KOPT-K1 (cell line): ENCODE results near the gene TMEM123.
"Not testable (repeated sequence)": the region's sequence is repeated elsewhere in the genome, so short reads cannot be mapped to it uniquely, and the experiment has no call there.

ENCODE experiments used
- H3K27ac ChIP-seq: fragments of 200-600 bp; sonication (generic); 2 replicates; pipeline ENCODE4 v1.5.1; 2016; ENCODE audit warnings: antibody characterized with exemption, mild to moderate bottlenecking, low read depth, low read length; ENCODE audit not compliant: poor library complexity, severe bottlenecking
- H3K36me3 ChIP-seq: fragments of 200-600 bp; sonication (generic); 2 replicates; pipeline ENCODE4 v1.5.1; 2017; ENCODE audit warnings: antibody characterized with exemption, mild to moderate bottlenecking, low read length, moderate library complexity; ENCODE audit not compliant: insufficient read depth
- H3K9me3 ChIP-seq: fragments of 200-600 bp; sonication (generic); 2 replicates; pipeline ENCODE4 v1.5.1; 2017; ENCODE audit warnings: antibody characterized with exemption, low read length, mild to moderate bottlenecking; ENCODE audit not compliant: insufficient read depth, poor library complexity, severe bottlenecking

Gene TMEM123

DNA sequence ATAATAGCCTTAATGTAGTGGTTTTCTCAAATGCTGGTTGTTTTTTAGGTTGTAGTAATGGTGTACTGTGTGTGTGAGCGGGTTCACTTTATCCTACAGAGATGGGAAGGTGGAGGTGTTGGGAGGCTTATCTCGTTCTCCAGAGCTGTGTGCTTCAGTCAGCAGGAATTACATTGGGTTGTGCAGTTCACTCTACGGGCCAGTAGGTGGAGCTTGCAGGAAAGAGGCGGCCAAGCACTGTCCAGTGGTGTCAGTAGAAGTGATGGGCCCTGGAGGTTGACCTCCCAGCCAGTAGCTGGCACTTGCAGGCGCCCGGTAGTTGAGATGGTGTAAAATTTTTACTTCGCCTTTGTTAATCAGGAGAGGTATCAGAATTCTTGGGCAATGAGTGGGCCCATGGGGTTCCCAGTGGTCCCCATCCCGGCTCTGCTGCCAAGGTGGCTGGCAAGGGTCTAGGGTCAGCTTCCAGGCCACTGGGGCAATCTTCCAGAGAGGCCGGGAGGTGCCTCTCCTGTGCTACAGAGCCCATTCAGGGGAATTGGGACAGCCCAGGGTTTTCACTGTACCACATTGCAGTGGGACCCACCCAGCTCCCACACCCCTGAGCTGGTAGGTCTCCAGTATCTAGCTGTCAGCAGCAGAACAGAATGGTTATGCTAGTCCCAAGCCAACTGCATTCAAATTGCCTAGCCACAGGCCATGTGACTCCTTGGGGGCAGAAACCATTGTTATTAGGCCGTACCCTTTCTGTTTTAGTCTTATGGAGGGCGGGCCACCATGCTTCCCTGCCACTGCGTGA lies 61.7 kb downstream of the TMEM123 start:
- Histone ChIP-seq H3K9me3 (no peaks in the 10 kb centered on the region), H3K27ac (no peak overlapping the region), H3K36me3 (peaks cover 53% of the 10 kb centered on the region)

GRCh38 chr11:102389253-102389652 lies 63.3 kb downstream of the TMEM123 start:
- Histone ChIP-seq H3K36me3 (peaks cover 41% of the 10 kb centered on the region), H3K9me3 (no peaks in the 10 kb centered on the region), H3K27ac (no peak overlapping the region)

DNA sequence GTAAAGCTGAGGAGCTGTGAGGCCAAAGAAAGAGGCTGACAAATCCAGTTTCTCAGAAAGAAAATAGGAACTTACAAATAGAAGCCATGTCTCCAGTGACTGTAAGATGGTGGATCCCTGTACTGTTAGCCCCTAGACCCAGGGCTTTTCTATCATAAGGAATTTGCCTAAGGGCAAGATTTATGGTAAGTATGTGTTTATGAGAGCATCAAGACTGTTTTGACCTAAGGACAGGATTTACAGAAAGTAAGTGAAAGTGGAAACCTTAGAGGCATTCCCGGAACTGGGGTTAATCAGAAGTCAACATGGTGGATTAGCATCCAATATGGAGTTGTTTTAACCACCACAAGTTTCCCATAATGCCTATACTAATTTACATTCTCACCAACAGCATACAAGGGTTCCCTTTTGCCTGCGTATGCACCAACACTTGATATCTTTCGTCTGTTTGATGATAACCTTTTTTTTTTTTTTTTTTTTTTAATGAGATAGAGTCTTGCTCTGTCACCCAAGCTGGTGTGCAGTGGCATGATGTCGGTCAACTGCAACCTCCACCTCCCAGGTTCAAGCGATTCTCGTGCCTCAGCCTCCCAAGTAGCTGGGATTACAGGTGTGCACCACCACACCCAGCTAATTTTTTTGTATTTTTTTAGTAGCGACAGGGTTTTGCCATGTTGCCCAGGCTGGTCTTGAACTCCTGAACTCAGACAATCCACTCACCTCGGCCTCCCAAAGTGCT lies 65.4 kb downstream of the TMEM123 start:
- H3K27ac ChIP-seq = no peak overlapping the region

GRCh38 chr11:102386136-102386734 lies 66.3 kb downstream of the TMEM123 start:
- H3K36me3 ChIP-seq = peaks cover 19% of the 10 kb centered on the region
- H3K27ac ChIP-seq = peak overlapping the region; percentile 17
- no peaks in the 10 kb centered on the region for H3K9me3 ChIP-seq

More for the DNA sequence above, 65.4 kb downstream of the TMEM123 start:
- Histone ChIP-seq H3K9me3 (no peaks in the 10 kb centered on the region), H3K36me3 (peaks cover 24% of the 10 kb centered on the region)

GRCh38 chr11:102385085-102386007 lies 67.2 kb downstream of the TMEM123 start:
- Histone ChIP-seq H3K27ac (no peak overlapping the region), H3K36me3 (peaks cover 27% of the 10 kb centered on the region), H3K9me3 (no peaks in the 10 kb centered on the region)

GRCh38 chr11:102384419-102385079 lies 68.0 kb downstream of the TMEM123 start:
- Histone ChIP-seq H3K27ac (no peak overlapping the region), H3K36me3 (peaks cover 34% of the 10 kb centered on the region), H3K9me3 (no peaks in the 10 kb centered on the region)

DNA sequence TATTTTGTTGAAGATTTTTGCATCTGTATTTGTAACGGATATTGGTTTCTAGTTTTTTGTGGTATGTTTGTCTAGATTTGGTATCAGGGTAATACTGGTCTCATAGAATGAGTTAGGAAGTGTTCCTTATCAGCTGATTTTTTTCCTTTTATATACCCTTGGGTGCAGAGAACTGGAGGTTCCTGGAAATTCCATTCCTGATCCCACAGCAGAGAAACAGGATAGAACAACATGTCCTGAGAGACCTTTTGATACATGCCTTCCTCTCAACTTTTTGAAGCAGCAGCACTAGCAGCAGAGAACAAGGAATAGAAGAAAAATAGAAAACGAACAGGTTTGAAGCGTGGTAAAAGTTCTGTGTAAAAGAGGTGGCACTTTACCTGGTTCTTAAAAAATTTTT lies 68.7 kb downstream of the TMEM123 start:
- Histone ChIP-seq H3K36me3 (peaks cover 35% of the 10 kb centered on the region), H3K27ac (no peak overlapping the region), H3K9me3 (no peaks in the 10 kb centered on the region)

- H3K36me3 ChIP-seq = peaks cover 40% of the 10 kb centered on the region
- H3K27ac ChIP-seq = no peak overlapping the region
- H3K9me3 ChIP-seq = no peaks in the 10 kb centered on the region
These were observed 70.2 kb downstream of the TMEM123 start for GRCh38 chr11:102382384-102382783.

GRCh38 chr11:102378818-102379217 lies 73.7 kb downstream of the TMEM123 start:
- Histone ChIP-seq H3K36me3 (peaks cover 57% of the 10 kb centered on the region), H3K27ac (no peak overlapping the region), H3K9me3 (no peaks in the 10 kb centered on the region)

DNA sequence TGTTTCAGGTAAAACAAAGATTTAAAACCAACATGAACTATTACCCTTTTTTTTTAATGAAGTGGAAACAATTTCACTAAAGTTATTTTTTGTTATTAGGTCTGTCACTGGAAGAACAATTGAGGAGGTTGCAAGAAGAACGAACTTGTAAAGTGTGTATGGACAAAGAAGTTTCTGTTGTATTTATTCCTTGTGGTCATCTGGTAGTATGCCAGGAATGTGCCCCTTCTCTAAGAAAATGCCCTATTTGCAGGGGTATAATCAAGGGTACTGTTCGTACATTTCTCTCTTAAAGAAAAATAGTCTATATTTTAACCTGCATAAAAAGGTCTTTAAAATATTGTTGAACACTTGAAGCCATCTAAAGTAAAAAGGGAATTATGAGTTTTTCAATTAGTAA lies 74.7 kb downstream of the TMEM123 start:
- peaks cover 57% of the 10 kb centered on the region for H3K36me3 ChIP-seq
- no peaks in the 10 kb centered on the region for H3K9me3 ChIP-seq
- no peak overlapping the region for H3K27ac ChIP-seq

GRCh38 chr11:102375720-102376399 lies 76.7 kb downstream of the TMEM123 start:
- Histone ChIP-seq H3K27ac (no peak overlapping the region), H3K36me3 (peaks cover 53% of the 10 kb centered on the region), H3K9me3 (no peaks in the 10 kb centered on the region)

DNA sequence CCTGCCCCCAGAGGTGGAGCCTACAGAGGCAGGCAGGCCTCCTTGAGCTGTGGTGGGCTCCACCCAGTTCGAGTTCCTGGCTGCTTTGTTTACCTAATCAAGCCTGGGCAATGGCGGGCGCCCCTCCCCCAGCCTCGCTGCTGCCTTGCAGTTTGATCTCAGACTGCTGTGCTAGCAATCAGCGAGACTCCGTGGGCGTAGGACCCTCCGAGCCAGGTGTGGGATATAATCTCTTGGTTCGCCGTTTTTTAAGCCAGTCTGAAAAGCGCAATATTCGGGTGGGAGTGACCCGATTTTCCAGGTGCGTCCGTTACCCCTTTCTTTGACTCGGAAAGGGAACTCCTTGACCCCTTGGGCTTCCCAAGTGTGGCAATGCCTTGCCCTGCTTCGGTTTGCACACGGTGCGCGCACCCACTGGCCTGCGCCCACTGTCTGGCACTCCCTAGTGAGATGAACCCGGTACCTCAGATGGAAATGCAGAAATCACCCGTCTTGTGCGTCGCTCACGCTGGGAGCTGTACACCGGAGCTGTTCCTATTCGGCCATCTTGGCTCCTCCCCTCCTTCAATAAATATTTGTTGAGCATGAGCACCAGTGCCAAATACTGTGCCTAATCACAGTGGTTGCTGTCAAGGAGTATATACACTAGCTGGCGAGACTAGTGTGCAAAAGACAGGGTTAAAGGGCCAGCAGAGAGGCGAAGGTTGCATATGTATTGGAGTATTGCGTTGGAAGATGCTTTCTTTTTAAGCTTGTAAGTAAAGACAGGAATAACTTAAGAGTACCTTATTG lies 77.7 kb downstream of the TMEM123 start:
- H3K9me3 ChIP-seq, H3K27ac ChIP-seq: not testable (repeated sequence)
- H3K36me3 ChIP-seq = peaks cover 44% of the 10 kb centered on the region

DNA sequence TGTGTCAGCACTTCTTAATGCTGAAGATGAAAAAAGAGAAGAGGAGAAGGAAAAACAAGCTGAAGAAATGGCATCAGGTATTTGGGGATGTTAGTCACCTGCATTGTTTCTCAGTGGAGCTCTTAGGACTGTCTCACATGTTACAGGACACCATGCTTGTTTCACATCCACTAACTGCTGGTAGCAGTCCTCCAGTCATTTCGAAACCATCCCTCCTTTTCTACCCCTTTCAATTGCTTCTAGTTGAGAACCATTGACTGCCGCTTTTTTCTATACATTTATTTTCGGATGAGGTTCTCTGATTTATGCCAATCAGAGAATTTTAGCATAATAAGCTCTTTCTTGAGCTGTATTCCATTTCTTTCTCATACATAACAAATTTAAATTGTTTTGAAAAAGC lies 84.1 kb downstream of the TMEM123 start:
- Histone ChIP-seq H3K27ac (no peak overlapping the region), H3K36me3 (peaks cover 49% of the 10 kb centered on the region), H3K9me3 (no peaks in the 10 kb centered on the region)
